GM18873 (cell line): ENCODE results near the gene PTPN3.
"Not testable (repeated sequence)": the region's sequence is repeated elsewhere in the genome, so short reads cannot be mapped to it uniquely, and the experiment has no call there.

Source experiments
- ATAC-seq: cut with Tn5 transposase; IDR thresholded peaks from one replicate; pipeline ENCODE4 v1.9.1; 2021; ENCODE audit warnings: mild to moderate bottlenecking, moderate library complexity, moderate number of reproducible peaks; ENCODE audit not compliant: unreplicated experiment, low FRiP score

Gene PTPN3

DNA sequence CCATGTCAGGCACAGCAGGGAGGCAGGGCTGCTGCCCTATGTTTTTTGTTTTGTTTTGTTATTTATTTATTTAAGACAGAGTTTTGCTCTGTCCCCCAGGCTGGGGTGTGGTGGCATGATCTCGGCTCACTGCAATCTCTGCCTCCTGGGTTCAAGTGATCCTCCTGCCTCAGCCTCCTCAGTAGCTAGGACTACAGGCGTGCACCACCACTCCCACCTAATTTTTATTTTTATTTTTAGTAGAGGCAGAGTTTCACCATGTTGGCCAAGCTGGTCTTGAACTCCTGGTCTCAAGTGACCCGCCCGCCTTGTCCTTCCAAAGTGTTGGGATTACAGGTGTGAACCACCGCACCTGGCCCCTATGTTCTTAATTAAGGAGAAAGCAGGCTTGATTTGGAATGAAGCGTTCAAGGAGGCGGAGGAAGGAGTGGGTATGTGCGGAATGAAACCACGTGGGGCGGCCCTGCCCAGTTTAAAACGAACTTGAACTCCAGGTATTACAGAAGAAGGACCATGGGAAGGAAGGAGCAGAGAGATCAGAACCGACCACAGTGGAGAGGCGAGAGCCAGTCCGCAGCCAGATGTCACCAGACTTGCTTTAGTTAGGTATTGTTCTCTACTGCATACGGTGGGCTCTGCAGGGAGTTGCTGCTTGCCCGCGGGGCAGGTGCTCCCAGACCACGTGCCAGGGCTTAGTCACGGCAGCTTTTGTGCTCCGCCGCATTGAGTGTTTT, 142.4 kb downstream of the PTPN3 start:
- ATAC-seq: no peak

DNA sequence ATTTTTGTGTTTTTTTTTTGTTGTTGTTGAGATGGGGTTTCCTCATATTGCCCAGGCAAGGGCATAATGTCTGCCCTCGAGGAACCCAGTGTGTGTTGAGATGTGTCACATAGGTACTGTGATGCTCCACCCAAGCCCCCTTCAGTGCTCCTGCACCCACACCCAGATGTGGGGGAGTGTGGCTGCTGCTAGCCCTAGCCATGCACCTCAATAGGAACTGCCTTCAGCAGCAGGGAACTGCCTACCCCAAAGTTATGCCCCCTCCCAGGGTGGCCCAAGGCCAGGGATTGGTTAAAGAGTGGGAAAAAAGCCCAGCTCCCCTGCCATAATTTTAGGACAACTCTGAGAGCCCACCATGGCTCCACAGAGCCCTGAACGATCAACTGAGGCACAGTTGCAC, 143.9 kb downstream of the PTPN3 start:
- no peak for ATAC-seq

DNA sequence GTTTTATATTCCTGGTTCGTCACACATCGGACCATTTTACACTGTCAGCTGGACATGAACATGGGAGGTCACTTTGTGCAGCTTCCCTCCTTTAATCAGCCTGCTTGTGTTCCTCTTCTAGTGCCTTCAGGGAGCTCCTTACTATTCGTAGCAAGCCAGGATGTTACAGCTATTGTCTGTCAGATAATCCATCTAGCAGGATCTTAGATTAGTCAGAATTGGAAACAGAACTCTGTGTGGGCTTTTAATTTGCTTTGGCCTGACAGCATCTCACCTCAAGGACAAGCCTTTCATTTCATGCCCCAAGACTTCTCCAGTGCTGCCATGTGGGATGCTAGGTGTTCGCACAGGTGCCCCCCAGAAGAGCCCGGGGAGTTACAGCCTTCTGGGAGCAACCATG, 147.1 kb downstream of the PTPN3 start:
- no peak for ATAC-seq

DNA sequence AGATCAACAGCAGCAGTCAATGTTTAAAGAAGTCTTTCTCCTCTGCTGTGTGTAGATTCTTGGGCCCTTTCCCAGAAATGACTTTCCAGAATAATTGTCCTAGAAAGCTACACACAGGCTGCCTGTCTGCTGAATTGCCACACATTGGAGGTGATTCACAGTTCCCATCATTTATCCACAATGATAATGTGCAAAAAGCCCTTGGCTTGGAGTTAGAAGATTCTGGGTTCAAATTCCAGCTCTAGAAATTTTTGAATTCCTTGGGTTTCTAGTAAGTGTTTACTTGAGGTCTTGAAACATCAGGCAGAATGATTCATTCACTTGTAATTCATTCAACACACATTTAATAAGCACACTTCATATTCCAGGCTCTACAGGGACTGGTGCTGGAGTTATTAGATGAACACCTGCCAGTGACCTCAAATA, 148.7 kb downstream of the PTPN3 start:
- no peak for ATAC-seq

DNA sequence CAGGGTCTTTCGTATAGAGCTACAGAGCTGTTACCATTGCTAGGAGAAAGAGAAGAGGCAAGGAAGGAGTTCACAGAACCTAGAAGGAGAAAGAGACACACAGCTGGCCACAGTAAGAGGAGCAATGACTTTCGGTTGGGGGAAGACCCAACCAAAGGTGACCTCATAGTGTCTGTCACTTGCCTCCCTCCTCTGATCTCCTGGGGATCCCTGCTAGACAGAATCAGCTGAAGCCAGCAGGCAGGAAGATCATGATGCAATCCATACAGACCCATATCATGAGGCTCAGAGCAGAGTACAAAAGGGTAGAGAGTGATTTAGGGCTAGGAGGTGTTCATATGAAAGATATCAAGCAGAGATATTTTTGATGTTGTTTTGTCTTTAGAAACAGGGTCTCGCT, 151.2 kb downstream of the PTPN3 start:
- no peak for ATAC-seq

DNA sequence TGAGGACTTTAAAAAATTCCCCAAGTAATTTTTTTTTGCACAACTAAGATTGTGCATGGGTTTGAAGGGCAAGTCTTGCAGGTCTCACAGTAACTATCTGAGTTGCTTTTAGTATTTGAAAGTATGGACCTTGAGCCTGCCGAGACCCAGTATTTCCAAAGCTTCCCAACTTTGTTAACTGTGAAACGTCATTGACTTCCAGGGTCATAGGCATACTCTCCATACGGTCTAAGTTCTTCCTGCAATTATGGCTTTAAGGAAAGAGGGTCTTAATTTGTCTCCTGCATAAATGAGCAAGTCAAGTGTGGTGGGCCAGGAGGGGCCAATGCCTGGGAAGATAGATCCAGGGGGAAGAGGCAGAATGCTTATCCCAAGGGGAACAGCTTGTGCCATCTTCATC, 153.2 kb downstream of the PTPN3 start:
- ATAC-seq: no peak

DNA sequence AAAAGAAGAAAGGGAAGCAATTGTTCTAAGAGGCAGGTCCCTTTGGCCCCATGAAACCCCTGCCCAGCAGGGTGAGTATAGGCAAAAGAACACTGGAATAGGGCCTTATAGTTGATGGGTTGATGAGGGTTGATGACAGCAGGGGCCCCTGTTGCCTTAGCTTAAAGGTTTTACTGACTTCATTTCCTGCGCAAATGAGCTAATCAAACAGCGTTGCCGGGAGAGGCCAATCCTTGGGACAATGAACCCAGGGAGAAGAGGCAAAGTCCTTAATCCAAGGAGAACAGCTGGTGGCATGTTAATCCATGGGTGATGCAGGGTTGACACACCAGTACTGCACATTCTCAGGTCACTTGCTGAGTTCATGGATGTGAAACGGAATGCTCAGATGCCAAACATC, 155.2 kb downstream of the PTPN3 start:
- no peak for ATAC-seq

DNA sequence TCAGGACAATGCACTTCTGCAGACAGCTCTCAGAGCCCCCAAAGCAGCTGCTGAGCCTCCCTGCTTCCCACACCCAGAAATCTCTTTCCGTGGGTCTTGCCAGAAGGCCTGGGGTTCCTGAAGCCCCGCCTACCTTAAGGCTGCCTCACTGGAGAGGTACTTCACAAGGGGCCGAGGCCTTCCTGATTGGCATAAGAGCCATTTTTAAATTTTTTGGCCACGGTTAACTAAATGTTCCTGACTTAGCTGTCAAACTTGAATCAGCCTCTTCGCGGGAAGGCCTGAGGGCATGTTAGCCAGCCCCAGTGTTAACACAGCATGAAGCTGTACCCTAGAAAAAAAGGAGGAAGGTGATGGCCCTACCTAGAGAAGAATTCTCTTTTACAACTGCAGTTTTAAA, 156.5 kb downstream of the PTPN3 start:
- ATAC-seq: no peak

DNA sequence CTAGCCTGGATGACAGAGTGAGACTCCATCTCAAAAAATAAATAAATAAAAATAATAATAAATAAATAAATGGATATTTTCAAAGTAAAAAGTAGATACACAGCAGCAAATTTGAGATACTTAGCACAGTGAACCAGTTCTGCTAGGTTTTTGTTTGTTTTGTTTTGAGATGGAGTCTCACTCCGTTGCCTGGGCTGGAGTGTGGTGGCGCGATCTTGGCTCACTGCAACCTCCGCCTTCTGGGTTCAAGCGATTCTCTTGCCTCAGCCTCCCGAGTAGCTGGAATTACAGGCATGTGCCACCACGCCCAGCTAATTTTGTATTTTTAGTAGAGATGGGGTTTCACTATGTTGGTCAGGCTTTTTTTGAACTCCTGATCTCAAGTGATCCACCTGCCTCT, 157.1 kb downstream of the PTPN3 start:
- not testable (repeated sequence) for ATAC-seq

DNA sequence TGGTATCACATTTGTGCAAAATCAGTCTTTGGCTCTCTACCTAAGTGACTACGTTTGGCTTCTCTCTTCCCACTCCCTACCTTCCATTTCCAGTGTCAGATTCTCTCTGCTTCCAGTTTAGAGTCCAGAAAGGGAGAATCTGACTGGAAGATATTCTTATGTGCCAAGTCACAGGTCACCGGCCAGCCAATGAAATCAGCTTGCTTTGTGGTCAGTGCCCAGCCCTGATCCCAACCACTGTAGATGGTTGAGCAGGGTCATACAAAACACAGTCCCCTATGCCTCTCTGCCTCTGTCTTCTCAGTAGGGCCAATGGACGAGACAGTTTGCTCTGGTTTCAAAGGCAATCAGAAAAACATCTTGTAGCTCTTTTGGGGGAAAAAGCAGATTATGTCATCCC, 161.7 kb downstream of the PTPN3 start:
- no peak for ATAC-seq

DNA sequence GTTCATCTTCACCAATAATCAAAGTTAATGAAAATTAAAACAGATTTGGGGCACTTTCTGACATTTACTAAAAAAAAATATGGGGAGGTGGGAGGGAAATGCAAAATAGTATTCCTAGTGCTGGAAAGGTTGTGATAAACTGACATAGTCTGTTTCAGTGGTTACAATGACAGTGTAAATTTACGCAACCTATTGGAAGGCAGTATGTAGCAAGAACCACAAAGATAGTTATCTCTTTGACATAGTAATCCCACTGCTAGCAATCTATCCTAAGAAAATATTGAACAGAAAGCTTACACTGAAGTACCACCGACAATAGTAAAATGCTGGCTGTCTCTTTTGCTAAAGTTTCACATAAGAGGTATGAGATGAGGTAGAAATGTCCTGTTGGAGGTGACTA, 162.2 kb downstream of the PTPN3 start:
- no peak for ATAC-seq

DNA sequence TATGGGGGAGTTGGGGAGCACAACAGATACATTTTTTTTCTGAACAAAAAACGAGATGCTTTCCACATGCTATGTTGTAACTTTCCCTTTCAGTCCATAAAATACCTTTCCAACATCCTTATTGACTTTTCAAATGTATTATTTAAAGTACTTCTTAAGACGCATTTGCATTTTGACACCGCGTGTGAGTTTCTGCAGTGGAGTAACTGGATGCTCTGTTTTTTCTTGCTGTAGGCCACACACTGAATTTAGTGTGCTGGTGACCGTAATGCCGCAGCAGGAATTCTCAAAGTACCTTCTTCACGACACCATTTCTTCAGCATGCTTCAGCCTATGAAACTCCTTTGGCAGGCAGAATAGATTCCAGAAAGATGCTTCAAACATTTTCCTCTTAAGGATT, 163.0 kb downstream of the PTPN3 start:
- ATAC-seq: no peak

DNA sequence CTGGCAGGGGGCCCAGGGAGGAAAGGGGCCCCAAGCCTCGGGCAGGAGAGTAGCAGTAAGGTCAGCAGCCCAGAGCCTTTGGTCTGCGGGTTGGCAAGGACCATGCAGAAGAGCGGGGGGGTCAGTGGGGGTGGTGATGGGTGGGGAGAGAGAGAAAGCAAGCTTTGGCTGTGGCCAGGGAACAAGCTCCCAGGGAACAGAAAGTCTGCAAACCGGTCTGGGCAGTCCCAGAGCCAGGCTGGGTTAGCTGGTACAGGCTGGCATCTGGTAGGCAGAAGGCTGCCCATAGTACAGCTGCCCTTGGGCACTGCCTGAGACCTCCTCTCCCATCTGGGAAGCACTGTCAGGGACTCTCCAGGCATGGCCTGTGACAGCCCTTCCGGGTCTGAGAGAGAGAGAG, 166.8 kb downstream of the PTPN3 start:
- no peak for ATAC-seq

DNA sequence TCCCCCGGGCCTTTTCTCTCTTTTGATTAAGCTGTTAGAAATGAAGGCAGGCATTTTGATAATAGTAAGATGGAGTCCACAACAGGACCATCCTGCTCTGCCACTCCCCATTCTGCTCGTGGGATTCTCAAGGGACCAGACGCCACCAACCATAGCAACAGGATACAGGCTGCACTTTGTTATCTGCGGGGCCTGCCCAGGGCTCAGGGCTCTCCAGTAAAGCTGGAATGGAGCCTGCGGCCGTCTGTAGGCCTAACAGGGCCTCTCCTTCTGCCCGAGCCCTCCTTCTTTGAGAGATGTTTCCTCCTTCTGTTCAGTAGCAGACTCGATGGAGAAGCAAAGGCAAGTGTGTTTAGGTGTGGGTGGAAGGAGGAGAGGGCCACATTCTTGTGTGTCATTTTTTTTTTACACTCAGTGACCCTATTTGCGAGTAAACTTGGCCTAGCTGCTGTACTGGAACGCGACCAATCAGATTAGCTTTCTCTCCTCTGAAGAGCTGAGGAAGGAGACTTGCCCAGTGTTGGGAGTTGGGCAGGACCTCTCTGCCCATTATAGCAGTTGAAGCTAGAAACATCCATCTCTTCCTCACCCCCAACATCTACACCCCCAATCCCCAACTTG, 168.4 kb downstream of the PTPN3 start:
- ATAC-seq: no peak

DNA sequence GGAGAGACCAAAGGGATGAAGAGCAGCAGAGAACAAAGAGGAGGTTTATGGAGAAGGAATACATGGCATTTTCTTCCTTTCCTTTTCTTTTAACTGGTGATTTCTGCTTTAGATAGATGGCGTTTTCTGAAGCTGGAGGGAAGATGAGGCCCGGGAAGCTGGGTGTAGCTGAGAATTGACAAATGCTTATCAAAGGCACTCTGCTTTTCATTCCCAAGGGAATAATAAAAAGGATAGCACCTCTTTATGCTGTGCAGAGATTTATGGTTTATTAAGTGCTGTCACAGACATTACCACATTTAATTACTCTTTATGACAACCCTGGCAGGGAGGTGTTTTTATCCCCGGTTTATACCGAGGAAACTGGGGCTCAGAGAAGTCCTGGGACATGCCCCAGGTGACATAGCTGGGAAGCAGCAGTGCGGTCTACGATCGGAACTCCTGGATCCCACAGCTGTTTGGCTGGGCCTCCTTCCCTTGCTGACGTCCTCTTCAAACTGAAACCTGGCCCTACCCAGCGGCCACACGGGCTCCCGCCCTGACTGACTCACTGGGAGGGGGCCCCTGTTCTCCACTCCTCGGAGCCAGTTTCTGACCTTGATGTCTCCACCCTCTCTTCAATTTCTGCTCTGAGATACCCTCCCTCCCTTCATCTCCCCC, 169.0 kb downstream of the PTPN3 start:
- ATAC-seq: no peak
